Osteocyte (in vitro differentiated cells): ENCODE measurements around the gene PCDHGA12. TPM values are rescaled to one million over a fixed set of nuclear protein-coding genes. Genes with fewer than 3 reads are reported as not detected.
"Not testable (repeated sequence)": the region's sequence is repeated elsewhere in the genome, so short reads cannot be mapped to it uniquely, and the experiment has no call there.

ENCODE experiments used
- DNase-seq: peaks from one replicate; pipeline ENCODE4 v3.0.0; 2021; ENCODE audit warnings: mixed read lengths; ENCODE audit not compliant: unreplicated experiment; ENCODE audit errors: extremely low spot score
- H3K27ac Mint-ChIP-seq: one replicate; pipeline ENCODE4 v1.8.0; 2021; ENCODE audit warnings: mild to moderate bottlenecking, mixed read lengths; ENCODE audit not compliant: unreplicated experiment
- H3K27me3 Mint-ChIP-seq: one replicate; pipeline ENCODE4 v1.8.0; 2021; ENCODE audit warnings: mixed read lengths; ENCODE audit not compliant: unreplicated experiment
- H3K36me3 Mint-ChIP-seq: one replicate; pipeline ENCODE4 v1.8.0; 2021; ENCODE audit warnings: mixed read lengths; ENCODE audit not compliant: unreplicated experiment
- H3K4me1 Mint-ChIP-seq: one replicate; pipeline ENCODE4 v1.8.0; 2021; ENCODE audit warnings: mixed read lengths; ENCODE audit not compliant: unreplicated experiment
- H3K4me3 Mint-ChIP-seq: one replicate; pipeline ENCODE4 v1.8.0; 2021; ENCODE audit warnings: mild to moderate bottlenecking, moderate library complexity, mixed read lengths; ENCODE audit not compliant: unreplicated experiment
- H3K9me3 Mint-ChIP-seq: one replicate; pipeline ENCODE4 v1.8.0; 2021; ENCODE audit warnings: mixed read lengths; ENCODE audit not compliant: unreplicated experiment
- CTCF ChIP-seq: fragments of 200-600 bp; sonication (generic); IDR thresholded peaks from 2 replicates; pipeline ENCODE4 v1.5.0; 2021; ENCODE audit warnings: antibody characterized with exemption, mild to moderate bottlenecking, moderate library complexity
- total RNA-seq: library from RNA; stranded (reverse); gene quantifications from 2 replicates; pipeline ENCODE4 v1.2.1, GENCODE V29; 2021

Gene PCDHGA12
- total RNA-seq, 1 donor from 2014 or later = 2.1 TPM

GRCh38 chr5:141393267-141393666 lies 37.0 kb upstream of the PCDHGA12 start:
- no peaks in the 10 kb centered on the region for H3K4me1 Mint-ChIP-seq

GRCh38 chr5:141394401-141395187 lies 35.7 kb upstream of the PCDHGA12 start:
- H3K9me3 Mint-ChIP-seq = peaks cover 23% of the 10 kb centered on the region
- not testable (repeated sequence) for H3K4me3 Mint-ChIP-seq, DNase-seq, H3K36me3 Mint-ChIP-seq, H3K4me1 Mint-ChIP-seq, H3K27me3 Mint-ChIP-seq, H3K27ac Mint-ChIP-seq

More at GRCh38 chr5:141393267-141393666, 37.0 kb upstream of the PCDHGA12 start:
- H3K36me3 Mint-ChIP-seq = peaks cover 9% of the 10 kb centered on the region
- peaks cover 30% of the 10 kb centered on the region for H3K9me3 Mint-ChIP-seq
- no peak for DNase-seq
- no peaks in the 10 kb centered on the region for H3K27me3 Mint-ChIP-seq
- no peak for TF ChIP-seq CTCF
- no peak overlapping the region for H3K4me3 Mint-ChIP-seq
- no peak overlapping the region for H3K27ac Mint-ChIP-seq

GRCh38 chr5:141397756-141398551 lies 32.4 kb upstream of the PCDHGA12 start, which contains the start of gene PCDHGB5:
Gene PCDHGB5 (plus strand): TSS chr5:141397947. CDS start chr5:141398128, 181 bp downstream.
- H3K4me3 Mint-ChIP-seq = not testable (repeated sequence)

GRCh38 chr5:141398608-141399007 lies 31.7 kb upstream of the PCDHGA12 start:
- H3K36me3 Mint-ChIP-seq = peaks cover 7% of the 10 kb centered on the region
- H3K27ac Mint-ChIP-seq = no peak overlapping the region
- H3K4me3 Mint-ChIP-seq = no peak overlapping the region
- peaks cover 12% of the 10 kb centered on the region for H3K9me3 Mint-ChIP-seq
- no peak for DNase-seq
- H3K4me1 Mint-ChIP-seq = no peaks in the 10 kb centered on the region
- no peaks in the 10 kb centered on the region for H3K27me3 Mint-ChIP-seq
- no peak for TF ChIP-seq CTCF

More at GRCh38 chr5:141397756-141398551, 32.4 kb upstream of the PCDHGA12 start, which contains the start of gene PCDHGB5:
- not testable (repeated sequence) for H3K27ac Mint-ChIP-seq, H3K36me3 Mint-ChIP-seq, H3K27me3 Mint-ChIP-seq, H3K4me1 Mint-ChIP-seq, DNase-seq
- H3K9me3 Mint-ChIP-seq = peaks cover 11% of the 10 kb centered on the region

- Mint-ChIP-seq H3K9me3 (peaks cover 11% of the 10 kb centered on the region), H3K4me3 (no peak overlapping the region), H3K27me3 (no peaks in the 10 kb centered on the region), H3K36me3 (peaks cover 4% of the 10 kb centered on the region), H3K4me1 (no peaks in the 10 kb centered on the region), H3K27ac (no peak overlapping the region)
- TF ChIP-seq CTCF = no peak
- DNase-seq = no peak
Measured at GRCh38 chr5:141399555-141400258, 30.6 kb upstream of the PCDHGA12 start.
